ENCODE results near the gene UMPS.

UMPS gene

DNA sequence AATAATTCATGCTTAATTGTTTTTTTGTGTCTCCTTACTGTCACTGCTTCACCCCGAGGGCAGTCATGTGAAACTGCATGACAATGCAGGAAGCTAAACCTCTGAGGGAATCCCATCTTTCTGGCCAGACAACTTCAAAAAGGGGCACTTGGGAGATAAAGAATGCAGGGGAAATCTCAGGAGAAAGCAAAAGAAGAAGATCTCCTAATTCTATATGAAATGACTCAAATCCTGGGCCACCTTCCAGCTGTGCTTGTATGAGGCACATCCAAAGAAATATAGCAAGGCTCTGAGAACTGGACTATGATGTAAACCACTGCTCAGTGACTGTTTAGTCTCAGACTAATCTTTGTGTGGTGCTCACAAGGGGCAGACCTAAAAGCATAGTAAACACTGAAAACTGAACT, 22.6 kb upstream of the UMPS start:
- TF ChIP-seq, protein P1, sequence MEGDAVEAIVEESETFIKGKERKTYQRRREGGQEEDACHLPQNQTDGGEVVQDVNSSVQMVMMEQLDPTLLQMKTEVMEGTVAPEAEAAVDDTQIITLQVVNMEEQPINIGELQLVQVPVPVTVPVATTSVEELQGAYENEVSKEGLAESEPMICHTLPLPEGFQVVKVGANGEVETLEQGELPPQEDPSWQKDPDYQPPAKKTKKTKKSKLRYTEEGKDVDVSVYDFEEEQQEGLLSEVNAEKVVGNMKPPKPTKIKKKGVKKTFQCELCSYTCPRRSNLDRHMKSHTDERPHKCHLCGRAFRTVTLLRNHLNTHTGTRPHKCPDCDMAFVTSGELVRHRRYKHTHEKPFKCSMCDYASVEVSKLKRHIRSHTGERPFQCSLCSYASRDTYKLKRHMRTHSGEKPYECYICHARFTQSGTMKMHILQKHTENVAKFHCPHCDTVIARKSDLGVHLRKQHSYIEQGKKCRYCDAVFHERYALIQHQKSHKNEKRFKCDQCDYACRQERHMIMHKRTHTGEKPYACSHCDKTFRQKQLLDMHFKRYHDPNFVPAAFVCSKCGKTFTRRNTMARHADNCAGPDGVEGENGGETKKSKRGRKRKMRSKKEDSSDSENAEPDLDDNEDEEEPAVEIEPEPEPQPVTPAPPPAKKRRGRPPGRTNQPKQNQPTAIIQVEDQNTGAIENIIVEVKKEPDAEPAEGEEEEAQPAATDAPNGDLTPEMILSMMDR (IDR thresholded peaks at IDR 0.05; ENCODE audit: insufficient read depth, low read length, poor library complexity, severe bottlenecking), result no peak
- H3K4me3 ChIP-seq (replicated peaks; ENCODE audit: low read depth, low read length), result no peak overlapping the region
- DNase-seq (ENCODE audit: extremely low read depth, insufficient read length), result no peak
- no peaks in the 10 kb centered on the region for H3K27me3 ChIP-seq (replicated peaks; ENCODE audit: control insufficient read depth, insufficient read depth, low read length)
- H3K36me3 ChIP-seq (ENCODE audit: control insufficient read depth, insufficient read depth, low read length), result no peaks in the 10 kb centered on the region

DNA sequence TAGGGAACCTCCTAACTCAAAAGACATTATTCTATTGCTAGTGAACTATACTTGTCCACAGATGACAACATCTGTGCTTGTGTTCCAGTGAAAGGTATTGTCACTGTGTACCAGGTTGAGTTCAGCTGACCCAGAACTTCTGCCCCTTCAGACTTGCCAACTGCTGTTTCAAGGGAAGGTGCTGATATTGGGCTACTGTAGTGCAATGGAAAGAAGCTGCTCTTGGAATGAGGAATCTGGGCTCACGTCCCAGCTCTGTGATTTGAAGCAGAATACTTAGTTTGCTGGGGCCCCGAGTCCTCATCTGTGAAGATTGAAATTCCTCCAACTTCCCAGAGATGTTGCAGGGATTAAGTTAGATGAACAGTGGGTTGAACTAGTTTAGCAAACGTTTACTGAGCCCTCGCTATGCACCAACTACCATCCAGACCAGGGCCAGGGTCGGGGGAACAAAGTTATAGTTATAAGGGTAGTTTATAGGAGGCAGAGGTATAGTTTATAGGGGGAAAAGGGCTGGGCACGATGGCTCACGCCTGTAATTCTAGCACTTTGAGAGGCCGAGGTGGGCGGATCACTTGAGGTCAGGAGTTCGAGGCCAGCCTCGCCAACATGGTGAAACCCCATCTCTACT, 15.9 kb upstream of the UMPS start:
- Histone ChIP-seq H3K36me3 (ENCODE audit: control insufficient read depth, insufficient read depth, low read length) (no peaks in the 10 kb centered on the region), H3K4me3 (replicated peaks; ENCODE audit: low read depth, low read length) (no peak overlapping the region), H3K27me3 (replicated peaks; ENCODE audit: control insufficient read depth, insufficient read depth, low read length) (no peaks in the 10 kb centered on the region)
- TF ChIP-seq, protein P1 (IDR thresholded peaks at IDR 0.05; ENCODE audit: insufficient read depth, low read length, poor library complexity, severe bottlenecking), result no peak
- DNase-seq (ENCODE audit: extremely low read depth, insufficient read length), result no peak

DNA sequence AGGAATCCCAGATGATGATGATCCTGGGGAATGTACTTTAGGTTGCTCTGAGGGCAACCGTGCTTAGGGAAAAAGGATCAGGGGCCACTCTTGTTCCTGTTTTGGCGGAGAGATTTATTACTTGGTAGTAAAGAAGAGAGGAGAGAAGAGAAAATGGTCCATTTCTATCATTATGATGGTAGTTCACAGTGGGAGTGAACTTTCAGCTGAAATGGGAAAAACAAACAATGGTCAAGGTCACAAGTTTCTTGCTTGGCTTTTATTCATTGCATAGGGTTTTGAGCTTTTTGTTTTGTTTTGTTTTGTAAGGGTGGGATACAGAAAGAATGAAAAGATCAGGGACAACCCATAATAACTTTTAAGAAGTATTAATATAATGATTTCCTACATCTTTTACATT, 7.7 kb upstream of the UMPS start:
- H3K36me3 ChIP-seq (ENCODE audit: control insufficient read depth, insufficient read depth, low read length), result no peaks in the 10 kb centered on the region
- H3K4me3 ChIP-seq (replicated peaks; ENCODE audit: low read depth, low read length), result no peak overlapping the region
- TF ChIP-seq, protein P1 (IDR thresholded peaks at IDR 0.05; ENCODE audit: insufficient read depth, low read length, poor library complexity, severe bottlenecking), result no peak
- no peaks in the 10 kb centered on the region for H3K27me3 ChIP-seq (replicated peaks; ENCODE audit: control insufficient read depth, insufficient read depth, low read length)
- DNase-seq (ENCODE audit: extremely low read depth, insufficient read length), result no peak

DNA sequence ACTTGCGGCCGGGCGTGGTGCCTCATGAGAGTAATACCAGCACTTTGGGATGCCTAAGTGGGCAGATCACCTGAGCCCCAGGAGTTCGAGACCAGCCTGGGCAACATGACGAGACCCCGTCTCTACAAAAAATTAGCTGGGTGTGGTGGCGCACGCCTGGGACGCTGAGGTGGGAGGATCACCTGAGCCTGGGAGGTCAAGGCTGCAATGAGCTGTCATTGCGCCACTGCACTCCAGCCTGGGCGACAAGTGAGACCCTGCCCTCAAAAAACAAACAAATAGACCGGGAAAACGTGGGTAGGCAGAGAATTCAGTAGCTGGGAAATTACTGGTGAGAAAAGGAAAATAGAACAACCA, 667 bp downstream of the UMPS start:
- TF ChIP-seq, protein P1 (IDR thresholded peaks at IDR 0.05; ENCODE audit: insufficient read depth, low read length, poor library complexity, severe bottlenecking), result no peak
- no peak for DNase-seq (ENCODE audit: extremely low read depth, insufficient read length)
- H3K27me3 ChIP-seq (replicated peaks; ENCODE audit: control insufficient read depth, insufficient read depth, low read length), result no peaks in the 10 kb centered on the region
- H3K4me3 ChIP-seq (replicated peaks; ENCODE audit: low read depth, low read length), result peak overlapping the region; percentile 99
- peaks cover 4% of the 10 kb centered on the region; the same call in 1 of the 2 replicates for H3K36me3 ChIP-seq (ENCODE audit: control insufficient read depth, insufficient read depth, low read length)

DNA sequence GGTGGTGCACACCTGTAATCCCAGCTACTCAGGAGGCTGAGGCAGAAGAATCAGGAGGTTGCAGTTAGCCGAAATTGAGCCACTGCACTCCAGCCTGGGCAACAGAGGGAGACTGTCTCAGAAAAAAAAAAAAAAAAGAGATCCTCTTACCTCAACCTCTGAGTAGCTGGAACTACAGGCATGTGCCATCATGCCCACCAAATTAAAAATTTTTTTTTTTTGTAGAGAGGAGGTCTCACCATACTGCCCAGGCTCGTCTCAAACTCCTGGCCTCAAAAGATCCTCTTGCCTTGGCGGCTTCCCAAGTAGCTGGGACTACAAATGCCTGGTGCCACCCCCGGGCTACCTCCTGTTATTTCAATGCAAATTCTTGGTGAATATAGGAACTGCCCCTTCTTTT, 1.5 kb downstream of the UMPS start:
- H3K4me3 ChIP-seq (replicated peaks; ENCODE audit: low read depth, low read length), result peak overlapping the region; percentile 99
- no peak for DNase-seq (ENCODE audit: extremely low read depth, insufficient read length)
- TF ChIP-seq, protein P1 (IDR thresholded peaks at IDR 0.05; ENCODE audit: insufficient read depth, low read length, poor library complexity, severe bottlenecking), result no peak
- peaks cover 5% of the 10 kb centered on the region; the same call in 1 of the 2 replicates for H3K36me3 ChIP-seq (ENCODE audit: control insufficient read depth, insufficient read depth, low read length)
- no peaks in the 10 kb centered on the region for H3K27me3 ChIP-seq (replicated peaks; ENCODE audit: control insufficient read depth, insufficient read depth, low read length)

DNA sequence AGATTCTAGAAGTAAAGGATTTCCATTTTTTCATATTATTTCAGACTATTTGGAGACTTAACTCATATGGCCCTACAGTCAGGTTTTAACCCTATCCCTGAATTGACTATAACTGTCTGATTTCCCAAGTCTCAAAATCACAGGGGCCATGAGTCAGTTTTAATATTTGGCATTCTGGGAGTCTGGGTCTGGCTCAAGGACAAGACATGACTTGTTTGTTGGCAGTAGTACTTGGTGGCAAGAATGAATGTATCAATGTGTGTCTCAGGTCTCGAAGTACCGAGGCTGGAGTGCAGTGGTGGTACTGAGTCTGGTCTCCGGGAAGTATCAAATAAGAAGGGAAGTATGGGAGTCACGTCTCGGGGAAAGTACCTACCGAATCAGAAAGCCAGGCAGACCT, 10.8 kb downstream of the UMPS start:
- H3K4me3 ChIP-seq (replicated peaks; ENCODE audit: low read depth, low read length), result no peak overlapping the region
- H3K27me3 ChIP-seq (replicated peaks; ENCODE audit: control insufficient read depth, insufficient read depth, low read length), result no peaks in the 10 kb centered on the region
- TF ChIP-seq, protein P1 (IDR thresholded peaks at IDR 0.05; ENCODE audit: insufficient read depth, low read length, poor library complexity, severe bottlenecking), result no peak
- DNase-seq (ENCODE audit: extremely low read depth, insufficient read length), result no peak
- peaks cover 18% of the 10 kb centered on the region for H3K36me3 ChIP-seq (ENCODE audit: control insufficient read depth, insufficient read depth, low read length)

Measured in GM06990 (cell line).